GM12878 (cell line): ENCODE results near the gene DZIP1L. TPM values are rescaled to one million over a fixed set of nuclear protein-coding genes. Genes with fewer than 3 reads are reported as not detected.

ENCODE experiments used
- ATAC-seq: fragments of 200-7000 bp; cut with Tn5 transposase; 3 replicates; pipeline ENCODE4 v1.9.1; 2020; ENCODE audit warnings: mild to moderate bottlenecking, moderate library complexity
- BruUV-seq: library from RNA; stranded (reverse); fragments of 400-500 nt; replicated peaks from 2 replicates; lab custom pipeline; 2021; lab: Mats Ljungman, UMichigan
- CTCF ChIA-PET: fragments of 300-600 bp; sonication (Branson Sonifier 250); formaldehyde crosslinking; extraction: SDS; loops from one replicate; lab custom pipeline; 2021; ENCODE audit warnings: inconsistent platforms; lab: Yijun Ruan, JAX
- POLR2A ChIA-PET: fragments of 350-600 bp; formaldehyde crosslinking; extraction: SDS; loops from one replicate; lab custom pipeline; 2021; ENCODE audit warnings: inconsistent platforms; lab: Charles Lee
- RAD21 ChIA-PET: fragments of 300-600 bp; sonication (Branson Sonifier 250); formaldehyde crosslinking; loops from one replicate; lab custom pipeline; 2023; ENCODE audit warnings: antibody characterized with exemption; ENCODE audit not compliant: unreplicated experiment; lab: Charles Lee
- SMC1A ChIA-PET: fragments of 300-600 bp; sonication (Branson Sonifier 250); formaldehyde crosslinking; loops from one replicate; lab custom pipeline; 2023; ENCODE audit not compliant: unreplicated experiment, uncharacterized antibody; lab: Charles Lee
- DNase-seq: peaks from one replicate; pipeline ENCODE4 v3.0.0-alpha.2; 2011; ENCODE audit warnings: low read depth, low spot score
- FAIRE-seq: peaks from 3 replicates; lab custom pipeline; 2011; peaks lifted over from hg19 to GRCh38; lab: Jason Lieb, UNC
- H2AFZ ChIP-seq: 2 replicates; pipeline ENCODE4 v1.6.0; 2011; ENCODE audit warnings: low read depth, low read length, control low read depth; ENCODE audit not compliant: control insufficient read depth
- H3K27ac ChIP-seq: 2 replicates; pipeline ENCODE4 v1.5.1; 2011; ENCODE audit warnings: control low read depth; ENCODE audit not compliant: control insufficient read depth, insufficient read depth
- H3K27me3 ChIP-seq, 2 experiments: replicated peaks in 1 of 2; 2 replicates each; pipeline versions ENCODE4 v1.6.0 to v1.6.1; 2011; ENCODE audit warnings: low read length in 1 of 2; ENCODE audit not compliant: control insufficient read depth in 2 of 2, insufficient read depth in 2 of 2
- H3K36me3 ChIP-seq, 2 experiments: 2 replicates each; pipeline ENCODE4 v1.5.1; 2011; ENCODE audit warnings: low read length in 1 of 2; ENCODE audit not compliant: control insufficient read depth in 2 of 2, insufficient read depth in 2 of 2
- H3K4me1 ChIP-seq: 2 replicates; pipeline ENCODE4 v1.6.1; 2011; ENCODE audit warnings: mild to moderate bottlenecking, low read length, moderate library complexity, mixed read lengths; ENCODE audit not compliant: control insufficient read depth, insufficient read depth
- H3K4me2 ChIP-seq: 2 replicates; pipeline ENCODE4 v1.6.0; 2011; ENCODE audit warnings: control low read depth; ENCODE audit not compliant: control insufficient read depth, insufficient read depth
- H3K4me3 ChIP-seq: fragments of 200-600 bp; sonication (generic); 2 replicates; pipeline ENCODE4 v1.5.1; 2016
- H3K79me2 ChIP-seq: 2 replicates; pipeline ENCODE4 v1.6.0; 2011; ENCODE audit warnings: low read length; ENCODE audit not compliant: control insufficient read depth, insufficient read depth
- H3K9ac ChIP-seq: 2 replicates; pipeline ENCODE4 v1.8.0; 2011; ENCODE audit warnings: low read length, control low read depth, mixed read lengths; ENCODE audit not compliant: control insufficient read depth, insufficient read depth
- H3K9me3 ChIP-seq: replicated peaks from 3 replicates; pipeline ENCODE4 v1.5.1; 2011; ENCODE audit warnings: mild to moderate bottlenecking, low read length; ENCODE audit not compliant: control insufficient read depth, insufficient read depth
- H4K20me1 ChIP-seq: 2 replicates; pipeline ENCODE4 v1.6.0; 2011; ENCODE audit not compliant: control insufficient read depth, insufficient read depth
- CEBPB ChIP-seq, 2 experiments: fragments of 150-350 bp in 1 of 2; IDR thresholded peaks; 2 replicates each; pipeline ENCODE4 v1.6.1; 2012 to 2014; ENCODE audit warnings: low read depth in 2 of 2, low read length in 2 of 2, borderline replicate concordance in 1 of 2, inconsistent platforms in 1 of 2
- DPF2 ChIP-seq: fragments of 450-650 bp; IDR thresholded peaks from 2 replicates; pipeline ENCODE4 v1.6.1; 2017; ENCODE audit warnings: mild to moderate bottlenecking
- GABPA ChIP-seq: IDR thresholded peaks from 2 replicates; pipeline ENCODE4 v1.6.1; 2014; ENCODE audit warnings: antibody characterized with exemption, low read depth, mild to moderate bottlenecking, inconsistent platforms
- ZNF217 ChIP-seq: fragments of 450-650 bp; IDR thresholded peaks from 2 replicates; pipeline ENCODE4 v1.6.1; 2017; ENCODE audit warnings: antibody characterized with exemption, mild to moderate bottlenecking
- ZSCAN29 ChIP-seq: fragments of 450-650 bp; IDR thresholded peaks from 2 replicates; pipeline ENCODE4 v1.6.1; 2017; ENCODE audit warnings: mild to moderate bottlenecking, moderate library complexity
- WGBS: methylation state at CpG from one replicate; pipeline ENCODE4 v1.1.6; 2016; ENCODE audit warnings: low lambda C conversion rate; ENCODE audit not compliant: insufficient replicate concordance, insufficient coverage; ENCODE audit errors: missing lambda C conversion rate; 5-methylcytosine and 5-hydroxymethylcytosine counted together
- in situ Hi-C: fragments of 300-500 bp; cut with MboI; formaldehyde crosslinking; loops from 9 replicates; pipeline ENCODE4 v1.14.3; 2018; ENCODE audit warnings: mixed read lengths
- intact Hi-C: fragments of 100-400 bp; cut with micrococcal nuclease; formaldehyde crosslinking; loops from one replicate; pipeline ENCODE4 v1.14.2; 2022; ENCODE audit not compliant: unreplicated experiment
- polyA plus RNA-seq, 11 experiments: library from polyadenylated mRNA; depleted of rRNA in 4 of 11; unstranded in 6 of 11; stranded (reverse) in 5 of 11; fragments of >200 nt; fragmentation: Nextera tagmentation in 4 of 11; fragmentation: Illumina TruSeq in 1 of 11; extraction: Ambion mirVana in 4 of 11; extraction: Trizol in 1 of 11; gene quantifications; 1 replicate in 1 of 11; 2 replicates in 10 of 11; pipeline versions ENCODE4 v1.2.1 to v1.2.3, GENCODE V29; 2011 to 2016; ENCODE audit warnings: inconsistent platforms in 2 of 11, missing spikeins in 2 of 11, low read depth in 1 of 11
- total RNA-seq, 4 experiments: library from RNA; depleted of rRNA in 3 of 4; stranded (reverse); fragments of >200 nt in 3 of 4; fragmentation: Illumina TruSeq in 1 of 4; extraction: Trizol in 1 of 4; gene quantifications; 2 replicates each; pipeline versions ENCODE4 v1.2.1 to v1.2.3, GENCODE V29; 2013 to 2021
- TF ChIP-seq, protein P1 (sequence below): fragments of 450-650 bp; IDR thresholded peaks from 2 replicates; pipeline ENCODE4 v1.6.1; 2017; ENCODE audit warnings: antibody characterized with exemption, mild to moderate bottlenecking, moderate library complexity

DZIP1L gene
- total and polyA plus RNA-seq, 10 of the 15 experiments (the other 5 are each of a cell fraction or from before 2014, with no cell fraction given) = not detected

DNA sequence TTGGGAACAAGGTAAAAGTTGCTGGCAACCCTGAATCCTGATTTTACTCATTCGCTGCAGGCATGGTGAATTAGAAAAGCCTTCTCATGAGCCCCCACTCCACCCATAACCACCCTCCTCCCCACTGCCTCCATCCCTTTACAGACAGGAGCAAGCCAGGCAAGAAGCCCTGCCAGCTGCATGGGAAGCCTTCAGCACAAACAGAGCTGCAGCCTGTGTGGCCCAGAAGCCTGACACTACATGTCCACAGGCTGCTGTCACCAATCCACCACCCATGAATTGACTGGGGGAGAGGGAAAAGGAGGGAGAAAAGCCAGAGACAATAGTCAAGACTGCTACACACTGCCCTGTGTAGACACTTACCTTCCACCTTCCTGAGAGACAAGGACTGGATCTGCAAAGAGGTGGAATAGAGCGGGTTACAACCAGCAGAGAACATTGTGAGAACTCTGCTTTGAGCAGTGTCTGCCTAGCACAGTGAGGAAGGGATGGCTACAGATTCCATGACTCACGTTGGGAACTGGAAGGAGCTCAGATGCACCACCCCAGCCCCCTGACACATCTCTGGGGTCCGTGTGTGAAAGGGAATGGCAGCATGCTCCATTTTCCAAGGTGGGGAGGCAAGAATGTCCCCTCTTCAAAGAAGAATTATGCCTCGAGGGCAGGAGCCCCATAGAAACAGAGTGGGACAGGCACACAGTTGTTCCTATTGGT is 33.9 kb downstream of the DZIP1L start (continued):
- TF ChIP-seq ZSCAN29 = no peak
- TF ChIP-seq, all 136 proteins: peak for 0

DNA sequence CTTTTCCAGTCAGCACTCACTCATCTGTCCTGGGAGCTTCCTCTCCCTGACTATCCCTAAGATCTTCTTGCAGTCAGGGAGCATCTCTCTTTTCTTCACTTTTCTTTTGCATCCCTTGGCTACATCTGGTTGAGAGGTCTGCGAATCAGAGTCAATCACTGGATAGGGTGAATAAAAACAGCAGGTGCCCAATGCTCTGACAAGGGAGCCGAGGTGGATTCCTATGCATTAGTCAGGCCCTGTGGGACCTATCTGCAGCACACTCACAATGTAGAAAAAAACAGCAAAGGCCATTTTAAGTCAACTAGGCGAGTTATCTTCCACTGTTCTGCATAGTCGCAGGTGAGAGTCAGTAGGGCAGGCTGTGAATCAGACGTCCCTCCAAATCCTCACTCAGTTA is 35.5 kb downstream of the DZIP1L start:
- FAIRE-seq = no peak

More for the DNA sequence above, 35.5 kb downstream of the DZIP1L start:
- Histone ChIP-seq H3K27ac (no peak overlapping the region), H3K27me3 (peaks cover 0 to 2% of the 10 kb centered on the region in 2 experiments; a peak in 2 of 4 replicates), H3K4me3 (no peak overlapping the region), H3K9ac (no peak overlapping the region), H3K79me2 (no peaks in the 10 kb centered on the region), H3K36me3 (no peaks in the 10 kb centered on the region), H3K9me3 (no peaks in the 10 kb centered on the region), H4K20me1 (no peaks in the 10 kb centered on the region), H3K4me1 (peaks cover 8% of the 10 kb centered on the region), H2AFZ (no peak overlapping the region), H3K4me2 (no peak overlapping the region)
- intact Hi-C loops (no loop called here), in situ Hi-C loops (no loop called here)
- RAD21 ChIA-PET = no interaction called here
- DNase-seq = no peak
- BruUV-seq = no TSS peak
- POLR2A ChIA-PET = no interaction called here
- 34% methylated on average over 5 of the region's 5 CpGs for WGBS
- SMC1A ChIA-PET = interaction anchor here (1.6 kb wide), 1 partner anchor 9 kb away, joined by 3 read pairs; no protein-coding TSS in a partner anchor
- no peak for ATAC-seq
- CTCF ChIA-PET = interaction anchor here (1.5 kb wide), 1 partner anchor 10 kb away, joined by 5 read pairs; no protein-coding TSS in a partner anchor
- TF ChIP-seq GABPA (no peak), ZNF217 (no peak), DPF2 (no peak), CEBPB (IDR thresholded peaks at IDR 0.05; ENCODE audit: borderline replicate concordance in 1 of 2, low read depth in 2 of 2, low read length in 2 of 2) (no peak)
- TF ChIP-seq, protein P1, sequence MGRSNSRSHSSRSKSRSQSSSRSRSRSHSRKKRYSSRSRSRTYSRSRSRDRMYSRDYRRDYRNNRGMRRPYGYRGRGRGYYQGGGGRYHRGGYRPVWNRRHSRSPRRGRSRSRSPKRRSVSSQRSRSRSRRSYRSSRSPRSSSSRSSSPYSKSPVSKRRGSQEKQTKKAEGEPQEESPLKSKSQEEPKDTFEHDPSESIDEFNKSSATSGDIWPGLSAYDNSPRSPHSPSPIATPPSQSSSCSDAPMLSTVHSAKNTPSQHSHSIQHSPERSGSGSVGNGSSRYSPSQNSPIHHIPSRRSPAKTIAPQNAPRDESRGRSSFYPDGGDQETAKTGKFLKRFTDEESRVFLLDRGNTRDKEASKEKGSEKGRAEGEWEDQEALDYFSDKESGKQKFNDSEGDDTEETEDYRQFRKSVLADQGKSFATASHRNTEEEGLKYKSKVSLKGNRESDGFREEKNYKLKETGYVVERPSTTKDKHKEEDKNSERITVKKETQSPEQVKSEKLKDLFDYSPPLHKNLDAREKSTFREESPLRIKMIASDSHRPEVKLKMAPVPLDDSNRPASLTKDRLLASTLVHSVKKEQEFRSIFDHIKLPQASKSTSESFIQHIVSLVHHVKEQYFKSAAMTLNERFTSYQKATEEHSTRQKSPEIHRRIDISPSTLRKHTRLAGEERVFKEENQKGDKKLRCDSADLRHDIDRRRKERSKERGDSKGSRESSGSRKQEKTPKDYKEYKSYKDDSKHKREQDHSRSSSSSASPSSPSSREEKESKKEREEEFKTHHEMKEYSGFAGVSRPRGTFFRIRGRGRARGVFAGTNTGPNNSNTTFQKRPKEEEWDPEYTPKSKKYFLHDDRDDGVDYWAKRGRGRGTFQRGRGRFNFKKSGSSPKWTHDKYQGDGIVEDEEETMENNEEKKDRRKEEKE = no peak
